GM19372 (cell line): Measurements from ENCODE around the gene ALDH1A1.

ENCODE experiments used
- ATAC-seq: cut with Tn5 transposase; IDR thresholded peaks from one replicate; pipeline ENCODE4 v1.9.1; 2021; ENCODE audit warnings: mild to moderate bottlenecking, low read depth, moderate library complexity; ENCODE audit not compliant: unreplicated experiment

Gene ALDH1A1

DNA sequence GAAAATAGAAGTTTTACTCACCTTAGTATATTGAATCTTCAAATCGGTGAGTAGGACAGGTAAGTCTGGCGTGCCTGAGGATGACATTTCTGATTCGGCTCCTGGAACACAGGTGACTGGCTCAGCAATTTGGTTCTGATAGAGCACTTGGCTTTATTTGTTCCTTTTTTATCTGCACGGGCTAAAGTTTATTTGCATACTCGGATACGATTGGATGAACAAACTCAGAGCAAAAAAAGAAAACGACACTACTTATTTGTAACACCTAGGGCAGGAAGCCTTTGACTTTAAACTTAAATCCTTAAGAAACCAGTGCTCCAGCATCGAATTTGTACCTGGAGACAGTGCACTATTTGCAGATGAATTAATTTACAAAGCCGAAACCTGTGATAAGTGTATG, at the start of gene ALDH1A1:
Gene ALDH1A1 (minus strand): TSS at position 140 of the 400 bp plus-strand sequence. CDS start 53 bp downstream, at position 87.
- ATAC-seq = no peak

- no peak for ATAC-seq
These were observed 49.0 kb upstream of the ALDH1A1 start for GRCh38 chr9:73001860-73002259.

GRCh38 chr9:72998363-72998762, 45.5 kb upstream of the ALDH1A1 start:
- ATAC-seq = no peak

DNA sequence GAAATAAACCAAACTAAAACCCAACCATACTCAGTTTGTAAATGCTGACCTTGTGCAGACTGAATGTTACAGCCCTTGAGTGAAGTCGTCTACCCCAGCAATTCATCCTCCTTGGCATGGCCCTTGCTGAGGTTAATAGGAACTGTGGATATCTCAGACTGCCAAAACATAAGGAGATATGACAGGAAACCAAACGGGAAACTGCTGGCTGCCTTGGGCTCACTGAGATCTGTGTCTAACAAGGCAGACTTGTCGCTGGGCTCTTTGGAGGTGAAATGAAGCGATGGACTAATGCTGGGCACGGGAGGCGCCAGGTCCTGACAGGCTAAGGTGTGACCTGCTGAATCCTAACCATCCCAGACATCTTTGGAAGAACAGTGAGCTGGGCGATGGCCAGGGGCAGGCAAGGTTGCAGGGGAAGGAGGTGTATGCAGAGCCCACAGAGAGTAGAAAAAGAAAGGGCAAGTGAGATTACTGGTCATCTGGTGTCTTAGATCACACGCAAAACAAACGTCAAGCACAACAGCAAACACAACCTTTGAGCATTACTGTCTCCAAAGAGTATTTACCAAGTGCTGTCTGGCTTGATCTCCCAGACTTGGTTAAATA, 44.6 kb upstream of the ALDH1A1 start:
- ATAC-seq = no peak

- no peak for ATAC-seq
These were observed 43.9 kb upstream of the ALDH1A1 start for GRCh38 chr9:72996684-72997314.

DNA sequence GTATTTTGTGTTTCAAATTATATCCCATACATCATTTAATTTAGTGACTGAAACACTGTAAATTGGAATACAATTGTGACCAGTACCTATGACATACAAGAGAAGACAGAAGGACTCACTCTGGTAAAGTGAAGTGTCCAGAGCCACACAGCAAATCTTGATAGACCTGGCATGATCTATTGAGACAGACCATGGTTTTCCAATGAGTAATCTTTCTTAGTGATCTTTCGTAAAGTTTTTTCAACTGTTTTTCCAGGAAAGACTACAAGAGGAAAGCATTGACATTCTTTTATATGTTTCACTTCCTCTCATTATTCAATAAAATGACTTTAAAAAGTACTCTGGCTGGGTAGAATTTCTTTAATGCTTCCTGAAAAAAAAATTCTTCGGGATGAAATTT, 43.3 kb upstream of the ALDH1A1 start:
- no peak for ATAC-seq

- ATAC-seq = no peak
These were observed 42.5 kb upstream of the ALDH1A1 start for GRCh38 chr9:72995131-72996024.

DNA sequence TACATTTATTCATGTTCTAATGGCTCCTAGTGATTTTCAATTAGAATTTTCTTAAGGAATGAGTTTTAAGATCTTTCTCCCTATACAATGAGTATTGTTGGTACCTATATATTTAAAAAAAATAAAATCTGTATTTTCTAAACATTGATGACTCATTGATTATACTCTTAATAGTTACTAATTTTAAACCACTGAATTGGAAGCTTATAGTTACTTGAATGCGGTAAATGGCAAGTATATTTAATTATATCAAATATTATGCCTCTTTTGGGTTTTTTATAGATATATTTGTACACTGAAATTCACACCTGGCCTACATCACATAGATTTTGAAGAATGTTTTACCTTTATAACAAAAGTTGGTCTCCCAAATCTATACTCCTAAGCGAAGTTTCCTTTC, 38.9 kb upstream of the ALDH1A1 start:
- no peak for ATAC-seq

DNA sequence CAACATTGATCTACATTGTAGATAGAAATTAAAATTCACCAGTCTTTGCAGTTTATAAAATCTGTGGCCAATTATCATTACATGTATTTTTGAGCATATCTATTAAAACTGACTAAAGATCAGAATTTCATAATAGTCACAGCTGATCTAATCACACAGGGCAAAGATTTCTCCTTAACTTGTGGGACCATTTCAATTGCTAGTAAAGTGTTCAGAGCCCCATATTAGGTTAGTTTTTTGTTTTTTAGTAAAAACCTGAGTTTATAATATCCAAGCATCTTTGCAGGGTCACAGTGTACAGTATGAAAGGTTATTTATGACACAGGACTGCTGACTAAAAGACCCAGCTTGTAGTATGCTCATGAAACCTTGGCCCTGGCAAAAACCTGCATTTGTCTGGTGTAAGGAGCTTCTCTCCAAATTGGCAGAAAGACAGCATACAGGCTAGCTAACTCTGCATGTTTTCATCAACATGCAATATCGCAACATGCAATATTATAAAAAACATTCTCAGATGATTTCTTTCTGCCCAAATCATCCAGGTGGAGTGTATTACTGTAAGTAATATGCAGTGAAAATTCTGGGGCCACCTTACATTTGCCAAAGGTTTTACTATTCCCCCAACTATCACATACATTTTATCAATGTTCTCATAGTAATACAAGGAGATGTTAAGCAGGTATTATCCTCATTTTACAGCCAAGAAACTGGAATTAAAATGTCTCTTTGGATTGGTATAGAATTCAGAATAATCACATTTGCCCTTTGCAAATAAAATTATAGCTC, 37.7 kb upstream of the ALDH1A1 start:
- ATAC-seq = no peak

DNA sequence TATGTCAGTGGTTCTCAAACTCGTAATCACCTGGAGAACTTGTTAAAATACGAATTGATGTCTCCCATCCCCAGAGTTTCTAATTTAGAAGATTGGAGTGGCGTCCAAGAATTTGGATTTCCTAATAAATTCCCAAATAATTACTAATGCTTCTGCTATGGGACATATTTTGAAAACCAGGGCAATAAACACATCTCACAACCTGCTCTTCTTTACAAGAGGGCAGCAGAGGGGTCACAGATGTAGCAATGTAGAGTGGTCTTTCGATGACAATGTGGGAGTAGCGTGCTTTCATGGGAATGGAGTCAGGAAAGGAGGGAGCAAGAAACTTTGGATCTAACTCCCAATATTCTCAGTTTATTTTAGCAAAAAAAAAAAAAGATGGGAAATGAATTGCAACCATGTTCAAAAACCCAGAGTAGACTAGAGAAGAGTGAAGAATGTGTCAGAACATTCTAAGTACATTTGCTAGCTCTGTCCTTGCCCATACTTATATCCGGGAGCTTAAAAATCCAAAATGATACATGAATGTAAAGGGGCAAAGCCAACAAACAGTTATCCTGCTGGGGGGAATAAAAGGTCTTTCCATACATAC, 33.8 kb upstream of the ALDH1A1 start:
- ATAC-seq = no peak

- ATAC-seq = no peak
These were observed 32.9 kb upstream of the ALDH1A1 start for GRCh38 chr9:72985746-72986145.

DNA sequence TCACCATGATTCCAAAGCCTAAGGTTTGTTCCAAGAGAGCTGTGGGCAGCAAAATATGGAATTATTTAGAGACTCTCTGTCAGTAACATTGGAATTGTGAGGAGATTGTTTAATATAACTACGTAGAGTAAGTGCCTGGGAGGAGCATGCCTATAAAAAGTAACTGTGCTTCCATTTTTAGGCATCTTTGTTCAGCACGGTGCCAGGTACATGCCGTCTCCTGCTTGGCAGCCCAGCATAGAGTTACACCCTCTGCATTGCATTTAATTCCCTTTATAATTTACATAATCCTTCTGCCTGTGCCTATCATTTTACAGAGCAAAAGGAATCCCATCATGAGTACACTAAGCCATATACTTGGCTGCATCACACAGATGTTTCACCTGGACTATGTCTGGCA, 32.1 kb upstream of the ALDH1A1 start:
- ATAC-seq = no peak

GRCh38 chr9:72984226-72984947, 31.5 kb upstream of the ALDH1A1 start:
- no peak for ATAC-seq

DNA sequence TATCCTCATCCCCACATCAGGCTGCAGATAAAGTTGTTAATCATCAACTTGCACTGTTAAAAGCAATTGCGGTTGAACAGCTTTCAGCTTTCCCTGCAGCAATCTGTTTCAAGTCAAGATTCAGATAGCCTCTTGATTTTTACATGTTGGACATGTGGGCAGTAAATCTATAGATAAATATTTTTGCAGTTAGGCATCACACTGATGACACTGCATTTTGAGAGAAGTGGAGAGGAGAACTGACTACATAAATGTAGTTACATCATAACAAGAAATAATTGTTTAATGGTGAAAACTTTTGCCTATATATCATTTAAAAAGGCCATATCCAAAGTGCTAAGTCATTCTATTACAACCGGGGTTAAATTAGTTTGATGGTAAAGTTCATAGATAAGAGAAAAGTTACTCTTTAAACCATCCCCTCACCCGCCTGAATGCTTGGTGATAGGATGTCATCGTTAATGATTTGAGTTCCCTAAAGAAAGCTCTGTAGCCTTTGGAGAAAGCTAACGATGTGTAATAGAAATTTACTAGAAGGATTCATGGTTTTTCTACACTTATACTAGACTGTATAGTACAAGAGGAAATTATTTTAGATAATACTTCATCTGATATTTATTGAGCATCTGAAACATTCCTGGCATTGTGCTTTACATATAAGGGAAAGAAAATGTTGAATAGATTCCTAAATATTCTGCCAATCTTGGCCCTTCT, 30.8 kb upstream of the ALDH1A1 start:
- no peak for ATAC-seq

- ATAC-seq = no peak
These were observed 30.2 kb upstream of the ALDH1A1 start for GRCh38 chr9:72983056-72983455.

DNA sequence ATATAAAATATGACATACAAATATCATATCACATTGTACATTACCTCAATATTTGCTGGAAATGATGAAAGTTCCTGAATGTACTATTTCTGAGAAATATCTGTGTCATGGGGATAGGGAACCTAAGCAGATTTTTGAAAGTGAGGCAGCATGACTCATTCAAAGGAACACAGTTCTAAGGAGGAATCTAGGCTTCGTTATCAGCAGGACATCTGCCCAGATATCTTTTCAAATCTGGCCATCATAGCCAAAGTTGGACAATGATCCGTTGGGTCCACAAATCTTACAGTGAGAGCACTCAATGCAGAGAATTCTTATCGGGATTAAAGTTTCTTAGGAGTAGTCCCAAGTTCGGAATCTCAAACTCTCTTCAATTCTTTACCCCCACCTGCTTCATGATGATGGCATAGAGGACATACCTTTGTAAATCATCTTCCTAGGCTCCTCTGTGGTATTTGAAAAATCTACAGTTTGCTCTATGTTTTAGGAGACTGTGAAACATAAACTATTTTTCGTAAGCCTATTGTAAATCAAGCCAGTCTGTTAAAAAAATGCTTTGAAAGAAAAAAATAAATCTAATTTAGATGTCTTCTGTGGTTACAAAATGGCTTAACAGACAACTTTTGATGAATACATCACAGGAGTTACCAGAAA, 29.4 kb upstream of the ALDH1A1 start:
- no peak for ATAC-seq

DNA sequence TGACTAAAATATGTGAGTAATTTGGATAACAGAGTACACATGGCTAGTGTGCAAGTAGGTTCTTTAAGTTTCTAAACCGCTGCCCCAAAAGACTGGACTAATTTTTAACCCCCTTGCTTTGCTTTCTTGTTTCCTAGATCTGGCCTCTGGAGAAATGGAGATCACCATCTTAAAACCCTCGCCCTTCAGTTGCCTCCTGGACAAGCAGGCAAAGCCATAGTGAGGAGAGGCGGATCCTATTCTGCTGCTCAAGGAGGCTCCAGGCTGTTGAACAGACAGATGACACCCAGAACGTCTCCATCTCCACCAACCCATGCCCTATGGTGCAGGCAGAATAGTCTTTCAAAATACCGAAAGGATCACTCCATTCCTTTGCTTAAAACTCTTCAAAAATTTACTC, 28.6 kb upstream of the ALDH1A1 start:
- ATAC-seq = no peak

DNA sequence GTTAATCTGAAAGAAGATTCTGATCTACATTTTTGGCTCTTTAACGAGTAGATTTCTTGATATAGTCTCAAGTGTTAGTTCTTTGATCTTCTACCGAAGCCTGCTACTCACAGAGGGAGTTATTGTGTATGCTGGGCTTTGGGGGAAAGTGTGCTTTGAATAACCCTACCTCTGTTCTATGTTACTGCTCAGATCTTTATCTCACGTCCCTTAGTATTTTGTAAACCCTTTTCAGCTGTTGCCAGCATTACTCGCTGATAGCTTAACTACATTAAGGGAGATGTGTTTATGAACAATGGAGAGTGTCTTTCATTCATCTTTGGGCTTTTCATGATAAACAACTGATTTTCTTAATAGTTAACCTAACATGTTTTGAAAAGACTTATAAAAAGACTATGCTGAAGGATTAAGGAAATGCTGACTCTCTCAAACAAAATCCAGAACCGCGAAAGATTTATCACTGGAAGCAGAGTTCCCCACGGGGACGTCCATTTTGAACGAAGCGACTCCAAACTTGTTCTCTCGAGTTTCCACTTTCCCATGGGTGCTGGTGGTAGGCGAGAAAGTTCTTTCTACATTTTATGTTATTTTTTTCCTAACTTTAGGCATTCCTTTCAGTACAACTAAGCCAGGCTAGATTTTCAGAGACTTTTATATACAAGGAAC, 27.9 kb upstream of the ALDH1A1 start:
- ATAC-seq = no peak
